HepG2 (cell line): ENCODE measurements around the gene ACTR3. TPM values are rescaled to one million over a fixed set of nuclear protein-coding genes. Genes with fewer than 3 reads are reported as not detected.

Experiments used
- CAMTA2 ChIP-seq: sonication (generic); formaldehyde crosslinking; IDR thresholded peaks from 2 replicates; pipeline ENCODE4 v1.4.0; 2020; ENCODE audit warnings: mild to moderate bottlenecking, missing genetic modification reagents, borderline replicate concordance
- CBX2 ChIP-seq, 2 experiments: fragments of 200-600 bp in 1 of 2; sonication (generic); formaldehyde crosslinking in 1 of 2; IDR thresholded peaks; 2 replicates each; pipeline versions ENCODE4 v1.7.0 to v1.8.1; 2018 to 2022; ENCODE audit warnings: low read depth in 2 of 2, low read length in 1 of 2, mild to moderate bottlenecking in 1 of 2, missing genetic modification reagents in 1 of 2
- E2F5 ChIP-seq: sonication (generic); formaldehyde crosslinking; conservative IDR thresholded peaks from 2 replicates; pipeline ENCODE4 v1.4.0; 2020; ENCODE audit warnings: missing genetic modification reagents
- EEA1 ChIP-seq: sonication (generic); formaldehyde crosslinking; IDR thresholded peaks from 2 replicates; pipeline ENCODE4 v1.5.1; 2020; ENCODE audit warnings: mild to moderate bottlenecking, missing genetic modification reagents, borderline replicate concordance
- ERF ChIP-seq: IDR thresholded peaks from 2 replicates; pipeline ENCODE4 v1.6.1; 2018; ENCODE audit warnings: missing biosample characterization, missing genetic modification reagents
- HMGA1 ChIP-seq: sonication (generic); formaldehyde crosslinking; conservative IDR thresholded peaks from 2 replicates; pipeline ENCODE4 v1.4.0; 2020; ENCODE audit warnings: missing genetic modification reagents
- HOXA9 ChIP-seq: sonication (generic); formaldehyde crosslinking; IDR thresholded peaks from 2 replicates; pipeline ENCODE4 v1.8.1; 2022; ENCODE audit warnings: missing genetic modification reagents, mild to moderate bottlenecking, moderate library complexity, borderline replicate concordance
- KLF12 ChIP-seq: sonication (generic); formaldehyde crosslinking; IDR thresholded peaks from 2 replicates; pipeline ENCODE4 v1.4.0; 2020; ENCODE audit warnings: missing genetic modification reagents, borderline replicate concordance
- KLF16 ChIP-seq, 2 experiments: sonication (generic) in 1 of 2; formaldehyde crosslinking in 1 of 2; IDR thresholded peaks; 2 replicates each; pipeline versions ENCODE4 v1.6.1 to v1.8.0; 2016 to 2023; ENCODE audit warnings: missing genetic modification reagents in 2 of 2, missing compliant biosample characterization in 1 of 2
- RORA ChIP-seq: sonication (generic); formaldehyde crosslinking; IDR thresholded peaks from 2 replicates; pipeline ENCODE4 v1.5.0; 2020; ENCODE audit warnings: mild to moderate bottlenecking, missing genetic modification reagents, moderate library complexity
- SMAD1 ChIP-seq: sonication (generic); formaldehyde crosslinking; IDR thresholded peaks from 2 replicates; pipeline ENCODE4 v1.4.0; 2020; ENCODE audit warnings: missing genetic modification reagents, low read depth, mild to moderate bottlenecking, borderline replicate concordance
- SP5 ChIP-seq: IDR thresholded peaks from 2 replicates; pipeline ENCODE4 v1.6.1; 2016; ENCODE audit warnings: low read depth, borderline replicate concordance
- SRF ChIP-seq: IDR thresholded peaks from 2 replicates; pipeline ENCODE4 v1.6.1; 2011; ENCODE audit warnings: mild to moderate bottlenecking, low read depth, low read length, moderate library complexity
- TBL1XR1 ChIP-seq: fragments of 150-350 bp; IDR thresholded peaks from 2 replicates; pipeline ENCODE4 v1.6.1; 2014; ENCODE audit warnings: borderline replicate concordance, low read length; ENCODE audit not compliant: partially characterized antibody
- TSC22D2 ChIP-seq: sonication (generic); formaldehyde crosslinking; IDR thresholded peaks from 2 replicates; pipeline ENCODE4 v1.5.1; 2020; ENCODE audit warnings: missing genetic modification reagents, mild to moderate bottlenecking, borderline replicate concordance
- ZBTB49 ChIP-seq: sonication (generic); formaldehyde crosslinking; IDR thresholded peaks from 2 replicates; pipeline ENCODE4 v1.4.0; 2020; ENCODE audit warnings: missing genetic modification reagents, borderline replicate concordance
- ZFAT ChIP-seq: sonication (generic); formaldehyde crosslinking; conservative IDR thresholded peaks from 2 replicates; pipeline ENCODE4 v1.8.1; 2023; ENCODE audit warnings: missing genetic modification reagents, inconsistent platforms
- ZFP37 ChIP-seq: sonication (generic); formaldehyde crosslinking; IDR thresholded peaks from 2 replicates; pipeline ENCODE4 v1.4.0; 2020; ENCODE audit warnings: missing genetic modification reagents, borderline replicate concordance
- ZNF101 ChIP-seq: sonication (generic); formaldehyde crosslinking; IDR thresholded peaks from 2 replicates; pipeline ENCODE4 v1.4.0; 2020; ENCODE audit warnings: mild to moderate bottlenecking, low read depth, missing genetic modification reagents, borderline replicate concordance
- ZNF225 ChIP-seq: sonication (generic); formaldehyde crosslinking; IDR thresholded peaks from 2 replicates; pipeline ENCODE4 v1.4.0; 2020; ENCODE audit warnings: mild to moderate bottlenecking, missing genetic modification reagents
- ZNF24 ChIP-seq: fragments of 450-650 bp; IDR thresholded peaks from 2 replicates; pipeline ENCODE4 v1.6.1; 2017; ENCODE audit warnings: antibody characterized with exemption, mild to moderate bottlenecking
- ZNF282 ChIP-seq: fragments of 450-650 bp; IDR thresholded peaks from 2 replicates; pipeline ENCODE4 v1.6.1; 2018; ENCODE audit not compliant: partially characterized antibody
- ZNF496 ChIP-seq: sonication (generic); formaldehyde crosslinking; IDR thresholded peaks from 2 replicates; pipeline ENCODE4 v1.8.1; 2023; ENCODE audit warnings: mild to moderate bottlenecking, moderate library complexity, missing genetic modification reagents; ENCODE audit not compliant: insufficient replicate concordance
- ZNF660 ChIP-seq: sonication (generic); formaldehyde crosslinking; IDR thresholded peaks from 2 replicates; pipeline ENCODE4 v1.5.1; 2020; ENCODE audit warnings: mild to moderate bottlenecking, low read depth, missing genetic modification reagents, borderline replicate concordance
- ZNF670 ChIP-seq: sonication (generic); formaldehyde crosslinking; IDR thresholded peaks from 2 replicates; pipeline ENCODE4 v1.8.0; 2022; ENCODE audit warnings: mild to moderate bottlenecking, missing genetic modification reagents, borderline replicate concordance
- ZNF775 ChIP-seq: sonication (generic); formaldehyde crosslinking; IDR thresholded peaks from 2 replicates; pipeline ENCODE4 v1.4.0; 2020; ENCODE audit warnings: missing genetic modification reagents, mild to moderate bottlenecking, moderate library complexity, borderline replicate concordance
- ZNF850 ChIP-seq: sonication (generic); formaldehyde crosslinking; conservative IDR thresholded peaks from 2 replicates; pipeline ENCODE4 v1.9.0; 2021; ENCODE audit warnings: mild to moderate bottlenecking, missing genetic modification reagents
- polyA plus RNA-seq, 8 experiments: library from polyadenylated mRNA; depleted of rRNA in 3 of 8; stranded (reverse) in 7 of 8; unstranded in 1 of 8; fragments of >200 nt; fragmentation: Illumina TruSeq in 4 of 8; extraction: Trizol in 4 of 8; gene quantifications; 2 replicates each; pipeline versions ENCODE4 v1.2.1 to v1.2.3, GENCODE V29; 2011 to 2016; ENCODE audit warnings: low read depth in 4 of 8, missing spikeins in 1 of 8, mixed read lengths in 1 of 8; ENCODE audit not compliant: insufficient read depth in 1 of 8
- total RNA-seq, 5 experiments: library from RNA; depleted of rRNA; stranded (reverse); fragments of >200 nt; fragmentation: Illumina TruSeq; extraction: Trizol; gene quantifications; 2 replicates each; pipeline ENCODE4 v1.2.3, GENCODE V29; 2016; ENCODE audit warnings: low read depth in 1 of 5

ACTR3 gene
- total and polyA plus RNA-seq, 2 of the 13 experiments (the other 11 are each of a cell fraction or from before 2014, with no cell fraction given), result 123 to 225 TPM

GRCh38 chr2:113889471-113890252, at the start of gene ACTR3 (continued):
- TF ChIP-seq ZNF282 (no peak), ZFP37 (CRISPR knock-in tag) (peak; percentile 89), ZNF850 (CRISPR knock-in tag) (no peak), SMAD1 (CRISPR knock-in tag) (peak; percentile 85; the same call in 1 of the 2 replicates), CBX2 (IDR thresholded peaks at IDR 0.05; ENCODE audit: low read depth, low read length) (no peak), CBX2 (CRISPR knock-in tag; IDR thresholded peaks at IDR 0.05; ENCODE audit: low read depth) (no peak), ZFAT (no peak), ZNF225 (peak; percentile 64; the same call in 1 of the 2 replicates), ZNF496 (CRISPR knock-in tag) (no peak), ZNF660 (CRISPR knock-in tag) (no peak), RORA (no peak), ZNF24 (peak; percentile 67), EEA1 (no peak; the same call in 1 of the 2 replicates), SP5 (CRISPR knock-in tag) (peak; percentile 98), ZNF101 (CRISPR knock-in tag) (no peak), CAMTA2 (CRISPR knock-in tag) (peak; percentile 84), ZBTB49 (CRISPR knock-in tag) (no peak; the same call in 1 of the 2 replicates), ZNF775 (CRISPR knock-in tag) (no peak; the same call in 1 of the 2 replicates), ZNF670 (CRISPR knock-in tag) (peak; percentile 86; the same call in 1 of the 2 replicates), KLF12 (CRISPR knock-in tag) (no peak), SRF (peak; percentile 50), TBL1XR1 (peak; percentile 29), TSC22D2 (CRISPR knock-in tag) (peak; percentile 94), E2F5 (CRISPR knock-in tag) (peak; percentile 50), ERF (CRISPR knock-in tag) (peak; percentile 98), KLF16 (CRISPR knock-in tag; IDR thresholded peaks at IDR 0.05) (peak in 1 of 2 experiments; percentile 98; a peak in 2 of 4 replicates), HOXA9 (peak; percentile 97), HMGA1 (CRISPR knock-in tag) (no peak)
